ENCODE results near the gene HDAC11. TPM values are rescaled to one million over a fixed set of nuclear protein-coding genes. Genes with fewer than 3 reads are reported as not detected.

Gene HDAC11
- total and polyA plus RNA-seq, 2 experiments from 2014 or later = 11.7 to 12.2 TPM

DNA sequence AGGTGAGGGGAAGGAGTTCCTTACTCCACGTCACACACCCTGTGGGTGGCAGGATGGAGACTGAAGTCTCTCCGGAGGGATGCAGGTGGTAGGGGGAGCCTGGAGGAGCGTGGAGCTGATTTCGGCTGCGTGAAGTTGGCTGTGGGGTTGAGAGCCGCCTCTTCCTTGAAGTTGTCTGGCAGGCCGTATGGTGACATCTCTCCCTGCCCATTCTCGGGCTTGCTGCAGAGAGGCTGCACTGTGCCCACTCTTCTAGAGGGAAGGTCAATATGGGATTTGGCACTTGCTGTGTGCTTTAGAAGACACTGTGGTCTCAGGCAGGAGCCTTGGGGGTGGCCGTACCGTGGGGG is 55.4 kb downstream of the HDAC11 start:
- WGBS, 2 experiments (ENCODE audit: low coverage in 1 of 2, low lambda C conversion rate in 2 of 2, missing lambda C conversion rate in 2 of 2) = 81% methylated on average over 10 of the region's 10 CpGs
- DNase-seq = no peak
- no peaks in the 10 kb centered on the region for H3K36me3 ChIP-seq (ENCODE audit: low read depth)
- H3K4me1 ChIP-seq (ENCODE audit: insufficient read depth) = peaks cover 58% of the 10 kb centered on the region
- H2AFZ ChIP-seq = no peak overlapping the region
- no peak overlapping the region for H3K4me3 ChIP-seq
- in situ Hi-C loops (cut with MboI) = no loop called here
- TF ChIP-seq EZH2phosphoT487 (IDR thresholded peaks at IDR 0.05; ENCODE audit: insufficient read depth, low read depth) (no peak), EZH2 (IDR thresholded peaks at IDR 0.05; ENCODE audit: insufficient read depth, poor library complexity, severe bottlenecking) (no peak)
- no peaks in the 10 kb centered on the region for H3K79me2 ChIP-seq (ENCODE audit: insufficient read depth)
- no peak overlapping the region for H3K27ac ChIP-seq
- no peaks in the 10 kb centered on the region for H3K9me3 ChIP-seq (ENCODE audit: low read depth)
- H3K4me2 ChIP-seq (ENCODE audit: unreplicated experiment) = no peak overlapping the region
- no peaks in the 10 kb centered on the region for H4K20me1 ChIP-seq (ENCODE audit: insufficient read depth)
- no peaks in the 10 kb centered on the region for H3K9me2 ChIP-seq (ENCODE audit: insufficient read depth)
- peak overlapping the region; percentile 87; the same call in 1 of the 2 replicates for H3K9ac ChIP-seq
- H3F3A ChIP-seq (ENCODE audit: insufficient read depth) = peaks cover 19% of the 10 kb centered on the region
- H3K27me3 ChIP-seq (replicated peaks; ENCODE audit: insufficient read depth) = no peaks in the 10 kb centered on the region

DNA sequence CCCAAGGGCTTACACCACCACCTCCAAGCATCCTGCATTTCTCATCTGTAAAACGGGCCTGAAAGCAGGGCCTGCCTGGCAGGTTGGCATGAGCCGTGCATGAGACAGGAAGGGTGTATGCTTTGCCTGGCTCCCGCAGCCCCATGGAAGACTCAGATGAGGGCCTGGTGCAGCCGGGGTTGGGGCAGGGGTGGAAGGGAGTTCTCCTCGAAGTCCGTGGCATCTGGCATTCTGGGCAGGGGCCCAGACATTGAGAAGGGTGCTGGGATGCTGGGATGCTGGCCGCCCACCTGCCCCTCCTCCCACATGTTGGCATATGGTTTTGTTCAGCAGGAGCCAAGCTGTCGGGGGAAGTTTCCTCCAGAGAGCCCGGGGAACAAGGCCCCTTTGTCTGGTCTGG is 55.8 kb downstream of the HDAC11 start:
- H3K27me3 ChIP-seq (replicated peaks; ENCODE audit: insufficient read depth) = no peaks in the 10 kb centered on the region
- TF ChIP-seq EZH2 (IDR thresholded peaks at IDR 0.05; ENCODE audit: insufficient read depth, poor library complexity, severe bottlenecking) (no peak), EZH2phosphoT487 (IDR thresholded peaks at IDR 0.05; ENCODE audit: insufficient read depth, low read depth) (no peak)
- peak overlapping the region; percentile 87 for H3K9ac ChIP-seq
- H3K36me3 ChIP-seq (ENCODE audit: low read depth) = no peaks in the 10 kb centered on the region
- H3K4me2 ChIP-seq (ENCODE audit: unreplicated experiment) = no peak overlapping the region
- no peaks in the 10 kb centered on the region for H4K20me1 ChIP-seq (ENCODE audit: insufficient read depth)
- 36 to 44% methylated on average over 6 to 9 of the region's 9 CpGs for WGBS, 2 experiments (ENCODE audit: low coverage in 1 of 2, low lambda C conversion rate in 2 of 2, missing lambda C conversion rate in 2 of 2)
- no peaks in the 10 kb centered on the region for H3K9me2 ChIP-seq (ENCODE audit: insufficient read depth)
- peak overlapping the region; percentile 44; the same call in 1 of the 2 replicates for H2AFZ ChIP-seq
- H3K4me1 ChIP-seq (ENCODE audit: insufficient read depth) = peaks cover 58% of the 10 kb centered on the region
- H3K9me3 ChIP-seq (ENCODE audit: low read depth) = no peaks in the 10 kb centered on the region
- in situ Hi-C loops (cut with MboI) = no loop called here
- H3F3A ChIP-seq (ENCODE audit: insufficient read depth) = peaks cover 19% of the 10 kb centered on the region
- H3K4me3 ChIP-seq = no peak overlapping the region
- no peaks in the 10 kb centered on the region for H3K79me2 ChIP-seq (ENCODE audit: insufficient read depth)
- peak overlapping the region; percentile 100 for H3K27ac ChIP-seq
- no peak for DNase-seq

DNA sequence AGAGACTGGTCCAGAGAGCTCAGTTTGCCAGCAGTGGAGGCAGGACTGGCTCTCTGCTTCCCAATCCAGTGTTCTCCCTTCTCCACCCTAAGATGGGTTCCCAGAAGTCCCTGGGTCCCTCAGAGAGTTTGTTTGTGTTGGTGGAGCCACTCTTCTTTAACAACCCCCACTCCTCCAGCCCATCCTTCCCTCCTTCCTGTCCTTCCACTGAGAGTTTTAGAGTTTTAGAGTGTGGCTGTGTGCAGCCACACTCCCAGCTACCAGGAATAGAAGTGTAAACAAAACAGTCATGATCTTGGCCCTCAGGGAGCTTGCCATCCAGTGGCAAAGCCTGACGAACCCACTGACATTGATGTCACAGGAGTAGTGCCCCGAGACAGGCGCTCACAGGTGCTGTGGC is 56.3 kb downstream of the HDAC11 start:
- Histone ChIP-seq H3K9me3 (ENCODE audit: low read depth) (no peaks in the 10 kb centered on the region), H3K27ac (peak overlapping the region; percentile 100), H3K9me2 (ENCODE audit: insufficient read depth) (no peaks in the 10 kb centered on the region), H3K4me3 (no peak overlapping the region), H4K20me1 (ENCODE audit: insufficient read depth) (no peaks in the 10 kb centered on the region), H2AFZ (peak overlapping the region; percentile 44; the same call in 1 of the 2 replicates), H3K79me2 (ENCODE audit: insufficient read depth) (no peaks in the 10 kb centered on the region), H3K4me1 (ENCODE audit: insufficient read depth) (peaks cover 58% of the 10 kb centered on the region), H3K9ac (peak overlapping the region; percentile 87), H3F3A (ENCODE audit: insufficient read depth) (peaks cover 22% of the 10 kb centered on the region), H3K36me3 (ENCODE audit: low read depth) (no peaks in the 10 kb centered on the region), H3K27me3 (replicated peaks; ENCODE audit: insufficient read depth) (no peaks in the 10 kb centered on the region), H3K4me2 (ENCODE audit: unreplicated experiment) (no peak overlapping the region)
- no peak for DNase-seq
- TF ChIP-seq EZH2phosphoT487 (IDR thresholded peaks at IDR 0.05; ENCODE audit: insufficient read depth, low read depth) (no peak), EZH2 (IDR thresholded peaks at IDR 0.05; ENCODE audit: insufficient read depth, poor library complexity, severe bottlenecking) (no peak)
- in situ Hi-C loops (cut with MboI) = no loop called here
- 66 to 69% methylated on average over 3 of the region's 3 CpGs for WGBS, 2 experiments (ENCODE audit: low coverage in 1 of 2, low lambda C conversion rate in 2 of 2, missing lambda C conversion rate in 2 of 2)

DNA sequence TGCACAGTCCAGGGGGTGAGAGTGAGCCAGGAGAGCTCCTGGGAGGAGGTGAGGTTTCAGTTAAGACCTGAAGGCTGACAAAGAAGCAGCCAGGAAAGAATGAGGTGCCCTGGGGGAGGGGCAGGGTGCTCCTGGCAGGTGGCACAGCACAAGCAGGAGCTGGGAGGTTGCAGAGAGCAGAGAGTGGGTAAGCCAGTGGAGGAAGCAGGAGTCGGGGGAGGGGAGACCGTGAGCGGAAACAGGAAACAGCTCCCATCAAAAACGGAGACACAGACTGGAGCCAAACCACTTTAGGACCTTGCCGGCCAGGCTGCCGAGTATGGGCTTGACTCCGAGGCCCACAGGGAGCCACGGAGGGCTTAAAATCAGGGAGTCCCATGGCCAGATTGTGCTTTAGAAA is 56.7 kb downstream of the HDAC11 start:
- H3K36me3 ChIP-seq (ENCODE audit: low read depth) = no peaks in the 10 kb centered on the region
- H3K9me2 ChIP-seq (ENCODE audit: insufficient read depth) = no peaks in the 10 kb centered on the region
- no peaks in the 10 kb centered on the region for H3K9me3 ChIP-seq (ENCODE audit: low read depth)
- DNase-seq = no peak
- peak overlapping the region; percentile 87; the same call in 1 of the 2 replicates for H3K9ac ChIP-seq
- peaks cover 26% of the 10 kb centered on the region for H3F3A ChIP-seq (ENCODE audit: insufficient read depth)
- H3K4me3 ChIP-seq = no peak overlapping the region
- H3K27ac ChIP-seq = peak overlapping the region; percentile 100
- H3K4me1 ChIP-seq (ENCODE audit: insufficient read depth) = peaks cover 58% of the 10 kb centered on the region
- TF ChIP-seq EZH2phosphoT487 (IDR thresholded peaks at IDR 0.05; ENCODE audit: insufficient read depth, low read depth) (no peak), EZH2 (IDR thresholded peaks at IDR 0.05; ENCODE audit: insufficient read depth, poor library complexity, severe bottlenecking) (no peak)
- H2AFZ ChIP-seq = peak overlapping the region; percentile 44; the same call in 1 of the 2 replicates
- no peaks in the 10 kb centered on the region for H3K27me3 ChIP-seq (replicated peaks; ENCODE audit: insufficient read depth)
- H3K4me2 ChIP-seq (ENCODE audit: unreplicated experiment) = no peak overlapping the region
- 22 to 33% methylated on average over 8 of the region's 8 CpGs for WGBS, 2 experiments (ENCODE audit: low coverage in 1 of 2, low lambda C conversion rate in 2 of 2, missing lambda C conversion rate in 2 of 2)
- no peaks in the 10 kb centered on the region for H3K79me2 ChIP-seq (ENCODE audit: insufficient read depth)
- in situ Hi-C loops (cut with MboI) = no loop called here
- no peaks in the 10 kb centered on the region for H4K20me1 ChIP-seq (ENCODE audit: insufficient read depth)

Data from GM23248 (cell line).